ENCODE data around the gene HTR2C. TPM values are rescaled to one million over a fixed set of nuclear protein-coding genes. Genes with fewer than 3 reads are reported as not detected.
"Not testable (repeated sequence)": the region's sequence is repeated elsewhere in the genome, so short reads cannot be mapped to it uniquely, and the experiment has no call there.

The HTR2C gene
- total RNA-seq, 1 donor from 2014 or later = not detected

GRCh38 chrX:114650351-114650750, 66.5 kb downstream of the HTR2C start:
- TF ChIP-seq CTCF (IDR thresholded peaks at IDR 0.05) = no peak
- H3K4me3 ChIP-seq = no peak overlapping the region
- ATAC-seq (no peak), DNase-seq (no peak)
- no peaks in the 10 kb centered on the region for H3K9me3 ChIP-seq
- H3K27ac ChIP-seq = no peak overlapping the region
- H3K36me3 ChIP-seq = no peaks in the 10 kb centered on the region
- intact Hi-C loops (cut with DNase I) = no loop called here
- no peaks in the 10 kb centered on the region for H3K4me1 ChIP-seq
- H3K27me3 ChIP-seq (ENCODE audit: low read depth) = no peaks in the 10 kb centered on the region

GRCh38 chrX:114675365-114675764, 91.5 kb downstream of the HTR2C start:
- DNase-seq = no peak
- TF ChIP-seq CTCF (IDR thresholded peaks at IDR 0.05) = no peak
- Histone ChIP-seq H3K4me1 (no peaks in the 10 kb centered on the region), H3K4me3 (no peak overlapping the region), H3K36me3 (no peaks in the 10 kb centered on the region), H3K27ac (no peak overlapping the region), H3K27me3 (ENCODE audit: low read depth) (no peaks in the 10 kb centered on the region), H3K9me3 (no peaks in the 10 kb centered on the region)
- intact Hi-C loops (cut with DNase I) = no loop called here
- no peak for ATAC-seq

- DNase-seq; H3K4me3 ChIP-seq; H3K36me3 ChIP-seq; H3K27me3 ChIP-seq (ENCODE audit: low read depth); ATAC-seq; H3K27ac ChIP-seq; H3K4me1 ChIP-seq; intact Hi-C loops (cut with DNase I); H3K9me3 ChIP-seq: not testable (repeated sequence)
Observed at GRCh38 chrX:114700533-114700932, 116.6 kb downstream of the HTR2C start.

GRCh38 chrX:114709406-114709805, 125.5 kb downstream of the HTR2C start:
- H3K27me3 ChIP-seq (ENCODE audit: low read depth) = no peaks in the 10 kb centered on the region
- no peak overlapping the region for H3K27ac ChIP-seq
- no peak for DNase-seq
- no peak overlapping the region for H3K4me3 ChIP-seq
- TF ChIP-seq CTCF (IDR thresholded peaks at IDR 0.05) = no peak
- H3K4me1 ChIP-seq = no peaks in the 10 kb centered on the region
- no peaks in the 10 kb centered on the region for H3K36me3 ChIP-seq
- no peak for ATAC-seq
- intact Hi-C loops (cut with DNase I) = no loop called here
- no peaks in the 10 kb centered on the region for H3K9me3 ChIP-seq

GRCh38 chrX:114710571-114710970, 126.7 kb downstream of the HTR2C start:
- no peak overlapping the region for H3K4me3 ChIP-seq
- no peaks in the 10 kb centered on the region for H3K4me1 ChIP-seq
- H3K27me3 ChIP-seq (ENCODE audit: low read depth) = no peaks in the 10 kb centered on the region
- ATAC-seq (no peak), DNase-seq (no peak)
- intact Hi-C loops (cut with DNase I) = no loop called here
- TF ChIP-seq CTCF (IDR thresholded peaks at IDR 0.05) = no peak
- H3K36me3 ChIP-seq = no peaks in the 10 kb centered on the region
- no peaks in the 10 kb centered on the region for H3K9me3 ChIP-seq
- H3K27ac ChIP-seq = no peak overlapping the region

DNA sequence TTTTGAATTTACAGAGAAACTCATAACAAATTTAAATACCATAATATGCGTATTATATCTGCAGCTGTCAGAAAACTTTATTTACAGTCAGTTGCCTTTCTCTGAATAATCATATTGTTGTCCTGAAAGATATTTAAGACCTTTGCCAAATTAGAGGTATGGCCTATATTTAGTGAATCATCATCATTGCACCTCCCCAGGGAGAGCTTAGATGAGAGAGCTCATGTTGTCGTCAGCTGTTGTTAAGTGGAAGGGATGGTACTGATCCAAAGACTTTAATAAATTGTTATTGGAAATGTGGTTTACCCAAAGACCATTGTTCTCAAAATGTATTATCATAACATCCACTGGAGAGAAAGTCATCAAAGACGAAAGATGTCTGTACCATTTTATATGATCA, 128.6 kb downstream of the HTR2C start:
- H3K27me3 ChIP-seq (ENCODE audit: low read depth) = no peaks in the 10 kb centered on the region
- H3K4me3 ChIP-seq = no peak overlapping the region
- no peaks in the 10 kb centered on the region for H3K9me3 ChIP-seq
- H3K27ac ChIP-seq = no peak overlapping the region
- intact Hi-C loops (cut with DNase I) = no loop called here
- no peak for TF ChIP-seq CTCF (IDR thresholded peaks at IDR 0.05)
- H3K36me3 ChIP-seq = no peaks in the 10 kb centered on the region
- H3K4me1 ChIP-seq = no peaks in the 10 kb centered on the region
- no peak for ATAC-seq
- DNase-seq = no peak
